HG03135 (cell line): ENCODE data around the gene ZCCHC14.
"Not testable (repeated sequence)": the region's sequence is repeated elsewhere in the genome, so short reads cannot be mapped to it uniquely, and the experiment has no call there.

Experiments used
- ATAC-seq: cut with Tn5 transposase; IDR thresholded peaks from one replicate; pipeline ENCODE4 v1.9.1; 2021; ENCODE audit warnings: mild to moderate bottlenecking, moderate library complexity; ENCODE audit not compliant: unreplicated experiment

ZCCHC14 gene

GRCh38 chr16:87525352-87525751 is 32.5 kb upstream of the ZCCHC14 start:
- no peak for ATAC-seq

DNA sequence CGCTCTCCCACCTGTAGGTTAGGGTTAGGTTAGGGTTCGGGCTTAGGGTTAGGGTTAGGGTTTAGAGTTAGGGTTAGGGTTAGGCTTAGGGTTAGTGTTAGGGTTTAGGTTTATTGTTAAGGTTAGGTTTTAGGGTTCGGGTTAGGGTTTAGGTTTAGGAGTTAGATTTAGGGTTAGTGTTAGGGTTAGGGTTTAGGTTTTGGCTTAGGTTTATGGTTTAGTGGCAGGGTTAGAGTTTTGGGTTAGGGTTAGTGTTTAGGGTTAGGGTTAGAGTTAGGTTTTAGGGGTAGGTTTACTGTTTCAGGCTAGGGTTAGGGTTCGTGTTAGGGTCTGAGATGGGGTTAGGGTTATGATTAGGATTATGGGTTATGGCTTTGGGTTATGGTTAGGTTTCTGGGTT is 31.6 kb upstream of the ZCCHC14 start:
- ATAC-seq: no peak

DNA sequence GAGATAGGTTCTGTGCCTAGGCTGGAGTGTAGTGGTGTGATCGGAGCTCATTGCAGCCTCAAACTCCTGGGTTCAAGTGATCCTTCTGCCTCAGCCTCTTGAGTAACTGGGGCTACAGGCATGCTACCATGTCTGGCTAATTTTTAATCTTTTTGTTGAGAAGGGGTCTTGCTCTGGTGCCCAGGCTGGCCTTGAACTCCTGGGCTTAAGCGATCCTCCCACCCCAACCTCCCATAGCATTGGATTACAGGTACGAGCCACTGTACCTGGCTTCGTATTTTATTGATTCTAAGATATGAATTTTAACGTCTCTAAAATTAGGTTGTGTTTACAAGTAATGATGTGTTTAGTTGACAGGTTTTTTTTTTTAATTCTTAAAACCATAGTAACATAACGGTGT is 30.8 kb upstream of the ZCCHC14 start:
- not testable (repeated sequence) for ATAC-seq

DNA sequence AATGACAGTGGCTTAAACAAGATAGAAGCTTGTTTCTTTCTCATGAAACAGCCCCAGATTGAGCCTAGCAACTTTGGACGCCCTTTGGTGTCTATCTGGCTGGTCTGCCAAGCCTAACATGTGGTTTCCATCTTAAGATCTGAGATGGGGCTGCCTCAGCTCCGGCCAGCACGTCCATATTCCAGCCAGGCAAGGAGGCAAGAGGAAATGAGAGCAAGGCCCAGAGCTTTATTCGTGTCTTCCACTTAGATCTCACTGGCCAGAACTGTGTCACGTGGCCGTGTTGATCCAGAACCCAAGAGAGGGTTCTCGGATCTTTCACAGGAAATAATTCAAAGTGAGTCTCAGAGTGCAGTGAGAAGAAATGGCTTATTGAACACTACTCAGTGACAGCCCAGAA is 28.9 kb upstream of the ZCCHC14 start:
- not testable (repeated sequence) for ATAC-seq

- ATAC-seq: not testable (repeated sequence)
These were observed 26.3 kb upstream of the ZCCHC14 start for GRCh38 chr16:87519170-87519569.

DNA sequence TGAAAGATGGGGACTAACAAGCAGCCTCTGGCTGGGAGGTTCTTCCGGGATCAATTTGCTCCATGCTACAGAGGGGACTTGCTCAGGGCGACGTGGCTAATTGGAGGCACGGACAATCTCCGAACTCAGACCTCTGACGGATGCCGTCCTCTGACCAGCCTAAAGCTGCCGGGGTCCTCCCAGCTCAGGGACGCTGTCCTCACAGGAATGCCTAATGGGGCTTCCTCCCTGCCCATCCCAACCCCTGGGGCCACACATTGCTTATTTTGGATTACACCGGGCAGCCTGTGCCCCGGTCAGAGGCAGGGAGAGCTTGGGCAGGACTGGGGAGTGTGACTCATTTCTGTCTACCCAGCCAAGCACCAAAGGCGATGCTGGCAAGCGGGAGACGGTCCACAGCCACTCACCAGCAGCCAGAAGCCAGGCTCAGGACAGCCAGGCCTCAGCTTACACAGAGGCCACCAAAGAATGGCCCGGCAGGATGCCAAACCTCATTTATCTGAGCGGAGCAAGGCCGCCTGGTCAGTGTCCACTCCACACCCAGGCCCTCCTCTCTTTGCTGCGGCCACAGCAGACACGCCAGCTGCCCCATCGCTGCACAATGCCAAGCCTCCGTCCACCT is 25.7 kb upstream of the ZCCHC14 start:
- ATAC-seq: not testable (repeated sequence)

DNA sequence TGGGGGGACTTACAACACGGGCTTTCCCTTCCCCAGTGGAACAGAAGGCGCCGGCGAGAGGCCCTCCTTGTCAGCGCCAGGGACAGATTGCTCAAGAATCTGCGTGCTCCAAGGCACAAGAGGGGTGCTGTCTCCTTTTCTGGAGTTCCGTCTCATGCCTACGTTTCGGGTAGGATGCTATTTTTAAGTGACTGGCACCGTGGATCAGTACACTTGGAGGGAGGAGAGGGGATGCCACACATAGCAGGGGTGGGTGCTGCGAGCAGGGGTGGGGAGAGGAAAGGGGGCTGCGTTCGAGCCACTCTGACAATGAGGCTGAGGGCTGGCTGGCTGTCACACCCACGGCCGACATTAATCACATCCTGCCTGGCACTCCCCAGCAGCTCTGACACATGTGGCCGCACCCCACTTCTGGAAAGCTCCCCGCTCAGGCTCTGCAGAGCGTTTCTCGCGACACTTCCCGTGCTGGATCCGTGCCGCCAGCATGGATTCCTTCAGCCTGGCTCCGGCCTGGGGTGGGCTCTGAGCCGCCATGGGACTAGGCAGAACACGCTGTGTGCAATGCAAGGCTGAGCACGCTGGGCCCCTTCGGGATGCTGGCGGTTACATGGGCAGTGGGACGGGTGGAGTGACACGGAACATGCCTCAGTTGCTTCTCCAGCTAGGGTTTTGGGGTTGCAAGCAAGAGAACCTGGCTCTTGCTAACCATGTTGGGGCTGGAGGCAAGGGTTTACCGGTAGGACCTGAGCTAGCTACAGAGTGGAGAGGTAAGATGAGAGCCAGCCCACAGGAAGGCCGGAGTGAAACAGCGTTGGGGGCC is 25.0 kb upstream of the ZCCHC14 start:
- not testable (repeated sequence) for ATAC-seq

DNA sequence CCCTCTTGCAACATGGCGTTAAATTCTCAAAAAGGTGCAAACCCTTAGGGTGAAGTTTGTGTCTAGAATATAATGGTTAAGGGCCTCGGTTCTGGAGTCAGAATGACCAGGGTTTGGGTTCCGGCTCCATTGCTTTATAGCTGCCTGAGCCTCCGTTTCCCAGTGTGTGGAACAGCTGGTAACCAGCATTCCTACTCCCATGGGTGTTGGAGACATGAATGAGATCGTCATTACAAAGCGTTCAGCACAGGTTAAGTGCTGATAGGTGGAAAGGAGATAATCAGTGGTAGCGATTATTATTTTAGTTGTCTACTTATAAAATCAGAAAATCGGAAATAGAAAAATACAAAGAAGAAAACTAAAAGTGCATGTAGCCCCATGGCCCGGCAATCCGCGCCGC is 23.5 kb upstream of the ZCCHC14 start:
- ATAC-seq: no peak

- no peak for ATAC-seq
These were observed 22.9 kb upstream of the ZCCHC14 start for GRCh38 chr16:87515475-87516330.

- not testable (repeated sequence) for ATAC-seq
These were observed 17.0 kb upstream of the ZCCHC14 start for GRCh38 chr16:87509778-87510177.

- ATAC-seq: no peak
These were observed 14.7 kb upstream of the ZCCHC14 start for GRCh38 chr16:87507351-87508069.

GRCh38 chr16:87506423-87507350 is 13.9 kb upstream of the ZCCHC14 start:
- ATAC-seq: no peak

DNA sequence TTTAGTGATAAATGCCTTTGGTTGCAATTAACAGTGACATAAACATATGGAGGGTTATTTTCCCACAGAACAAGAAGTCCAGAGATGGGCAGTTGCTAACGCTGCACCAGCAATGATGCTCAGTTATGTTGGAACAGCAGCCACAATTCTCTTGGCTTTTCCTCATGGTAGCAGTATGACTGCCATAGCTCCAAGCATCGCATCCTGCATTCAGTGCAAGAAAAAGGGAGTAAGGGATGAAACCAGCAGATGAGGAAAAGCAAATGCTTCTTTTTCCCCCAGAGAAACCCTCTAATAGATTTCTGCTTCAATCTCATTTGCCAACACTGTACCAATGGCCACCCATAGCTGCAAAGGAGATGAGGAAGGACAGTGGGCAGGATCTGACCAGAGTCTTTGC is 13.0 kb upstream of the ZCCHC14 start:
- ATAC-seq: no peak

GRCh38 chr16:87503232-87503937 is 10.6 kb upstream of the ZCCHC14 start:
- not testable (repeated sequence) for ATAC-seq

DNA sequence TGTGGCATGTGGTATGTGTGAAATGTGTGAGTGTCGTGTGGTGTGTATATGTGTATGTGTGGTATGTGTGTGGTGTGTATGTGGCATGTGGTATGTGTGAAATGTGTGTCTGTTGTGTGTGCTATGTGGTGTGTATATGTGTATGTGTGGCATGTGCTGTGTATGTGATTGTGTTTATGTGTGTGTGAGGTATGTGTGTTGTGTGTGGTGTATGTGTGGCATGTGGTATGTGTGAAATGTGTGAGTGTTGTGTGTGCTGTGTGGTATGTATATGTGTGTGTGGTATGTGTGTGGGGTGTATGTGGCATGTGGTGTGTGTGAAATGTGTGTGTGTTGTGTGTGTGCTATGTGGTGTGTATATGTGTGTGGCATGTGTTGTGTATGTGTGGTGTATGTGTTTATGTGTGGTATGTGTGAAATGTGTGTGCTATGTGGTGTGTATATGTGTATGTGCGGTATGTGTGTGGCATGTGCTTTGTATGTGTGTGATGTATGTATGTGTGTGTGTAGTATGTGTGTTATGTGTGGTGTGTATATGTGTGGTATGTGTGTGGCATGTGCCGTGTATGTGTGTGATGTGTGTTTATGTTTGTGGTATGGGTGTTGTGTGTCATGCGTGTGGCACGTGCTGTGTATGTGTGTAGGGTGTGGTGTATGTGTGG is 9.6 kb upstream of the ZCCHC14 start:
- ATAC-seq: no peak

GRCh38 chr16:87501117-87501516 is 8.3 kb upstream of the ZCCHC14 start:
- ATAC-seq: no peak

GRCh38 chr16:87499189-87499486 is 6.3 kb upstream of the ZCCHC14 start:
- no peak for ATAC-seq

DNA sequence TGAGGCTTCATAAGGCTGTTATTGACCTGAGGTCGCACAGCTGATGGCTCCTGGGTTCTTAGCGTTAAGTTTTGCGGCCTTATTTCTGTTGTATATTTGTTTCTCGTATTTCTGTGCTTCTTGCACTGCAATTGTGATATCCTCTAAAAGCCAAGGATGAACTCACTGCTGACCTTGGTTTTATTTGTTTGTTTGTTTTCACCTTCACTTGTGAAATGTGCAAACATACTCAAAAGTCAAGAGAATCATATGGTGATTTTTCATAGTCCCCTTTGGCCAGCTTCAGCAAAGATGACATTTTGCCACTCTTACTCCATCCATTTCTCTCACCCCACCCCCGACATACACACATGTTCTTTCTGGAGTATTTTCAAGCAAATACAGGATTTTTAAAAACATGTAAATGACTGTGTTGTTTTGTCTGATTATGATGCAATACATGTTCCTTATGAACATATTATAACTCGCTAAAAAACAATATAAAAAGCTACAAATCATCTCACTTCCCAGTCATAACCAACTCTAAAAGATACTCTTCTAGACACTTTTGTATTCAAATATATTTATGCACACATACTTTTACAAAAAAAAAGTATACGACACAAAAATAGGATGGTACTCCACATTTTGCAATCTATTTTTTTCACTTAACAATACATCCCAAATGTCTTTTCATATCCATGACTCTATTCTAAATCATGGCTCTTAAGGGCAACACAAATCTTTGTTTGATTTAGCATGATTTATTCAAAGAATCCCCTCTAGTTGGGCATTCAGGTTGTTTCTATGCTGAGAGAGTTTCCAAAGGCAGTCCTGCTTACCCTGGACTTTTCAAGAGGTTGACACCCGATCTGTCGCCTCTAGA is 5.7 kb upstream of the ZCCHC14 start:
- no peak for ATAC-seq
